ENCODE data around the gene CROCC2. TPM values are rescaled to one million over a fixed set of nuclear protein-coding genes. Genes with fewer than 3 reads are reported as not detected.

Gene CROCC2
- total and polyA plus RNA-seq, 2 experiments from 2014 or later: not detected

DNA sequence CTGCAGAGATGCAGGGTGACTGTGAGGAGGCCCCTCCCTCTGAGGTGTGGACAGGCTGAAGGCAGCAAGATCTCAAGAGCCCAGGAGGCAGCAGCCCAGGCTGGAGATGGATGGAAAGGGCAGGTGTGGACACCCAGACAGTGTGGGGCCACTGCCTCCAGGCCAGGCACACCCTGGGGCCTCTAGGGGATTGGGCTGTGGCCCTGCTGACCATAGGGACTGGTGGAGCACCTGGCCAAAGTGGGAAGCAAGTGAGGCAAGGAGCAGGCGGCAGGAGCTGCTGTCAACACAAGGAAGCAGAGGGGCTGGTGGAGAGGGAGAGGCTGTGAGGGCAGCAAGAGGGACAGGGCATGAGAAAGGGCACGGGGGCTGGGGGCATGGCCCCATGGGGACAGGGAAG lies 103.1 kb downstream of the CROCC2 start:
- H3K4me1 ChIP-seq (ENCODE audit: low read depth): peaks cover 4% of the 10 kb centered on the region
- TF ChIP-seq, protein P1, sequence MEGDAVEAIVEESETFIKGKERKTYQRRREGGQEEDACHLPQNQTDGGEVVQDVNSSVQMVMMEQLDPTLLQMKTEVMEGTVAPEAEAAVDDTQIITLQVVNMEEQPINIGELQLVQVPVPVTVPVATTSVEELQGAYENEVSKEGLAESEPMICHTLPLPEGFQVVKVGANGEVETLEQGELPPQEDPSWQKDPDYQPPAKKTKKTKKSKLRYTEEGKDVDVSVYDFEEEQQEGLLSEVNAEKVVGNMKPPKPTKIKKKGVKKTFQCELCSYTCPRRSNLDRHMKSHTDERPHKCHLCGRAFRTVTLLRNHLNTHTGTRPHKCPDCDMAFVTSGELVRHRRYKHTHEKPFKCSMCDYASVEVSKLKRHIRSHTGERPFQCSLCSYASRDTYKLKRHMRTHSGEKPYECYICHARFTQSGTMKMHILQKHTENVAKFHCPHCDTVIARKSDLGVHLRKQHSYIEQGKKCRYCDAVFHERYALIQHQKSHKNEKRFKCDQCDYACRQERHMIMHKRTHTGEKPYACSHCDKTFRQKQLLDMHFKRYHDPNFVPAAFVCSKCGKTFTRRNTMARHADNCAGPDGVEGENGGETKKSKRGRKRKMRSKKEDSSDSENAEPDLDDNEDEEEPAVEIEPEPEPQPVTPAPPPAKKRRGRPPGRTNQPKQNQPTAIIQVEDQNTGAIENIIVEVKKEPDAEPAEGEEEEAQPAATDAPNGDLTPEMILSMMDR (IDR thresholded peaks at IDR 0.05; ENCODE audit: low read depth, low read length): no peak
- H3K27me3 ChIP-seq: no peaks in the 10 kb centered on the region
- no peak overlapping the region for H3K27ac ChIP-seq
- H3K4me3 ChIP-seq: no peak overlapping the region
- DNase-seq (ENCODE audit: low read depth in 1 of 2, low spot score in 1 of 2): no peak
- no peaks in the 10 kb centered on the region for H3K36me3 ChIP-seq
- H3K9me3 ChIP-seq (ENCODE audit: low read depth): no peaks in the 10 kb centered on the region

DNA sequence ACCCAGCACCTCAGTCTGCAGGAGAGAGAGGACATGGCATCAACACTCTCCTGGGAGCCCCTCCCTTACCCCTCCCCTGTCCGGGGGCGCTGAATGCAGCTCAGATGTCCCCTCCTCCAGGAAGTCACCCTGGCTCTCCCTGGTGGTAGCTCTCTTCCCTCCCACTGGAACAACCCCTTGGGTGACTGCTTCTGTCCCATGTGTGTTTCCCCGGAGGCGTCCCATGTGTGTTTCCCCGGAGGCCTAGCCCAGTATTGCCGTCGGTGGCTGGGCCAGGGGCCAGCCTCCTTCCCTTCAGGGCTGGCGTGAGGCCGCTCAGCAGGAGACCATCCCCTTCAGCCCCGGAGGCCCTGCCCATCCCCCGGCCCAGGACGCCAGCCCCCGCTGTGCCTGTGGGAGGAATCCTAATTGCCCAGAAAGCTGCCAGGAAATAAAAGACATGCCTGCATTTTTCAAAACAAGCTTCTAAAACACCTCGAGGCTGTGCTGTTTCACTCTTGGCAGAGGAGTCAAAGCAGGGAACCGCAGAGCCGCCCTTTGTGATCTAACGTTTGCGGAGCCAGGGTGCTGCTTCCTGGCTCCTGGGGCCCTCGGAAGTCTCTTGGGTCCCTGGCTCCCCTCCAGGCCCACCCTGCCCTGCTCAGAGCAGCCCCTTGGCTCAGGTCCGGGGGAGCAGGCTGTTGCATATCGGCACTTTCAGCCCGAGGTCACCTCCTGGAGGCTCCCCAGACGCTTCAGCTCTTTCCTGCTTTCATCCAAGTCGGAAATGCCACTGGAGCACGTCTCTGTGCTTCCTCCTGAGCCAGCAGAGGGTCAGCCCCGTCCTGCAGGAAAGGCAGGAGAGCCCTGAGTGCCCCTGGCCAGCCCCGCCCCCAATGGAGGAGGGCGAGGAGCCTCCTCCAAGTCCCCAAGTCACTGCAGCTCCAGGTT lies 103.7 kb downstream of the CROCC2 start:
- Histone ChIP-seq H3K4me1 (ENCODE audit: low read depth) (peaks cover 4% of the 10 kb centered on the region), H3K27me3 (no peaks in the 10 kb centered on the region), H3K4me3 (no peak overlapping the region), H3K27ac (no peak overlapping the region), H3K36me3 (no peaks in the 10 kb centered on the region), H3K9me3 (ENCODE audit: low read depth) (no peaks in the 10 kb centered on the region)
- TF ChIP-seq, protein P1 (IDR thresholded peaks at IDR 0.05; ENCODE audit: low read depth, low read length): peak; percentile 10
- DNase-seq (ENCODE audit: low read depth in 1 of 2, low spot score in 1 of 2): peak in 1 of 2 donors; percentile 97

DNA sequence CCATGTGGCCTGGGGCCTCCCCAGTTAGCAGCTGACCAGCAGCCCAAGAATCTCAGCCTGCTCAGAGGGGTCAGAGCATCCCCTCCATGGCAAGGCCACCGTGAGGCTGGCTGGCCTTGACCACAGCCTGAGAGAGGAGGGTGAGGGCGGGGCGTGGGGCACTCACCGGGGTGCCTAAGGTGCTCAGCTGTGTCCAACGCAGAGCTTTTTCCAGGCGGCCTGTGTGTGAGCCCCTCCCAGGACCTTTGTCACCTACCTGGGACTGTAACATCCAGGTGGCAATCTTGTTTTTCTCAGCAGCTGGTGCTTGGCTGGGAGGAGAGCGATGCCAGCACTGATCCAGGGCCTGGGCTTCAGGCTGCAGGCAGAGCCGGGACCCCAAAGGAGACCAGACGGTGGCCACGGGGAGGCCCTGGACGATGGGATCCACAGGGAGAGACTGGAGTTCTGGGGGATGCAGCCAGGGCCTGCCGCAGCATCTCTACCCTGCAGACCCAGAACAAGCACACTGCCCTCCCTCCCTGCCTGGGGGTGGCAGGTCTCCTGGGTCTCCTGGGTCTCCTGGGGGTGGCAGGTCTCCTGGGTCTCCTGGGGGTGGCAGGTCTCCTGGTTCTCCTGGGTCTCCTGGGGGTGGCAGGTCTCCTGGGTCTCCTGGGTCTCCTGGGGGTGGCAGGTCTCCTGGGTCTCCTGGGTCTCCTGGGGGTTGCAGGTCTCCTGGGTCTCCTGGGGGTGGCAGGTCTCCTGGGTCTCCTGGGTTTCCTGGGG lies 104.6 kb downstream of the CROCC2 start:
- Histone ChIP-seq H3K27me3 (no peaks in the 10 kb centered on the region), H3K4me3 (no peak overlapping the region), H3K4me1 (ENCODE audit: low read depth) (peaks cover 4% of the 10 kb centered on the region), H3K9me3 (ENCODE audit: low read depth) (no peaks in the 10 kb centered on the region), H3K36me3 (no peaks in the 10 kb centered on the region), H3K27ac (no peak overlapping the region)
- TF ChIP-seq, protein P1 (IDR thresholded peaks at IDR 0.05; ENCODE audit: low read depth, low read length): no peak
- DNase-seq (ENCODE audit: low read depth in 1 of 2, low spot score in 1 of 2): no peak

DNA sequence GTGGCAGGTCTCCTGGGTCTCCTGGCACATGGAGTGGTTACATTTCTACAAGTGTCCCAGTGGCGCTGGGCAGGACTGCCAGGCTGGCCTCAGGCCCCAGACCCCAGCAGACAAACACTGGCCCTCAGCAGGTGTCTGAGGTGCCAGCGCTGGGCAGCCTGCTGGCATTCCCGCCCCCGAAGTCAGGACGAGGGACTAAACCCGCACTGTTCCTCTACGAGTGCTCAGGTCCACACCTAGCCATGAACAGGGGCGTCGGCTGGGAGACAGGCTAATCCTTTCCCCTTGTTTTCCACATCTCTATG lies 105.1 kb downstream of the CROCC2 start:
- peaks cover 4% of the 10 kb centered on the region for H3K4me1 ChIP-seq (ENCODE audit: low read depth)
- H3K36me3 ChIP-seq: no peaks in the 10 kb centered on the region
- H3K9me3 ChIP-seq (ENCODE audit: low read depth): no peaks in the 10 kb centered on the region
- TF ChIP-seq, protein P1 (IDR thresholded peaks at IDR 0.05; ENCODE audit: low read depth, low read length): no peak
- H3K27ac ChIP-seq: no peak overlapping the region
- no peaks in the 10 kb centered on the region for H3K27me3 ChIP-seq
- no peak overlapping the region for H3K4me3 ChIP-seq
- no peak for DNase-seq (ENCODE audit: low read depth in 1 of 2, low spot score in 1 of 2)

DNA sequence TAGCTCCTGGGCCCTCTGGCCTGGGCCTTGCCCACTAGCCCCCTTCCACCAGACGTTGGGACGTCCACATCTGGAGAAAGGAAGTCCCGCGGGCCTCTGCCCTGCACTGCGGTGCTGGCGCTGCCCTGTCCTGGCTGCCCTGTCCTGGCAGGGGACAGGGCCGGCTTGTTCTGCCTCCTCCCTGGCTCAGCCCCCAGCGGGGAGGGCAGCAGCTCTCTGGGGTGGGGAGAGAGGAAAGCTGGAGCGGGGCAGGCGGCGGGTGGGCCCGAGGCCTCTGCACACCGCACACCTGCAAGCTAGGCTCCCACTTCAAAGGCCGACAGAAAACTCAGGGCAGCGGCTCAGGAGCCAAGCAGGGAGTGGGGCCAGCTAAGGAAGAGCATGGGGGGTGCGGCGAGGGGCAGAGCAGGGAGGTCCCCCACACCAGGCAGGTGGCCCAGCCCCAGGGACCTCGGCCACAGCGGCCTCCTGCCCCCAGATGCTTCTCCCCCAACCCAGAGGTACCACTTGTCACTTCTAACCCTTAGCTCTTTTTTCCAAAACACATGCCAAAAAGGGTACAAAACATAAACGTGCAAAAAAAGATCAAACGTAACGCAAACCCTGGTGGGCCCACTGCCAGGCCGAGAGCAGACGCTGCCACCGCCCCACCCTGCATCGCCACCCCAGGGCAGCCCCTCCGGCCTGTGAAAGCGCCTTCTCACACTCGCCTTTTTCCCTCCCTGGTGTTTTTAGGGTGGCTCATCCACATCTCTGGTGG lies 105.8 kb downstream of the CROCC2 start:
- Histone ChIP-seq H3K27me3 (no peaks in the 10 kb centered on the region), H3K9me3 (ENCODE audit: low read depth) (no peaks in the 10 kb centered on the region), H3K27ac (no peak overlapping the region), H3K36me3 (no peaks in the 10 kb centered on the region), H3K4me1 (ENCODE audit: low read depth) (peaks cover 4% of the 10 kb centered on the region), H3K4me3 (no peak overlapping the region)
- DNase-seq (ENCODE audit: low read depth in 1 of 2, low spot score in 1 of 2): no peak
- TF ChIP-seq, protein P1 (IDR thresholded peaks at IDR 0.05; ENCODE audit: low read depth, low read length): no peak
